Stimulated activated CD4-positive, alpha-beta T cell treated with anti-CD3 and anti-CD28 coated beads, Interleukin-2, amount 100 ng/mL, for 4 hours (primary cell): ENCODE data around the gene ZMYND15.

Experiments used
- DNase-seq: peaks from one replicate; pipeline ENCODE4 v3.0.0-alpha.2; 2020; ENCODE audit warnings: low read depth

The ZMYND15 gene

GRCh38 chr17:4715063-4715744, 24.4 kb upstream of the ZMYND15 start:
- no peak for DNase-seq

- no peak for DNase-seq
These were observed 23.6 kb upstream of the ZMYND15 start for GRCh38 chr17:4716081-4716480.

GRCh38 chr17:4717791-4718190, 21.8 kb upstream of the ZMYND15 start:
- DNase-seq: no peak

- DNase-seq: no peak
These were observed 21.4 kb upstream of the ZMYND15 start for GRCh38 chr17:4718276-4718675.

- DNase-seq: no peak
These were observed 20.5 kb upstream of the ZMYND15 start for GRCh38 chr17:4719146-4719545.

- no peak for DNase-seq
These were observed 19.9 kb upstream of the ZMYND15 start for GRCh38 chr17:4719684-4720221.

- DNase-seq: no peak
These were observed 18.8 kb upstream of the ZMYND15 start for GRCh38 chr17:4720787-4721186.

GRCh38 chr17:4721203-4722135, 18.2 kb upstream of the ZMYND15 start:
- no peak for DNase-seq

GRCh38 chr17:4722678-4723240, 16.9 kb upstream of the ZMYND15 start:
- no peak for DNase-seq

GRCh38 chr17:4724650-4725049, 15.0 kb upstream of the ZMYND15 start:
- no peak for DNase-seq

- DNase-seq: no peak
These were observed 13.9 kb upstream of the ZMYND15 start for GRCh38 chr17:4725646-4726310.

GRCh38 chr17:4728124-4728523, 11.5 kb upstream of the ZMYND15 start:
- no peak for DNase-seq

- DNase-seq: no peak
These were observed 6.5 kb upstream of the ZMYND15 start for GRCh38 chr17:4733073-4733531.

GRCh38 chr17:4734857-4735475, 4.7 kb upstream of the ZMYND15 start:
- DNase-seq: no peak

GRCh38 chr17:4735876-4736651, 3.6 kb upstream of the ZMYND15 start:
- DNase-seq: no peak

- DNase-seq: no peak
These were observed 1.2 kb upstream of the ZMYND15 start for GRCh38 chr17:4738136-4739121.

- DNase-seq: no peak
These were observed 355 bp downstream of the ZMYND15 start for GRCh38 chr17:4740025-4740351.

GRCh38 chr17:4740584-4740983, 951 bp downstream of the ZMYND15 start:
- no peak for DNase-seq

GRCh38 chr17:4741544-4741943, 1.9 kb downstream of the ZMYND15 start:
- DNase-seq: no peak

GRCh38 chr17:4742133-4742532, 2.5 kb downstream of the ZMYND15 start:
- DNase-seq: no peak
